Activated T-cell treated with anti-CD3 and anti-CD28 coated beads, Interleukin-2, amount 50 U/mL, for 72 hours (primary cell): ENCODE results near the gene CCDC74A. TPM values are rescaled to one million over a fixed set of nuclear protein-coding genes. Genes with fewer than 3 reads are reported as not detected.
"Not testable (repeated sequence)": the region's sequence is repeated elsewhere in the genome, so short reads cannot be mapped to it uniquely, and the experiment has no call there.

ENCODE experiments used
- ATAC-seq, 2 donors: fragments of 150-1000 bp; cut with Tn5 transposase; replicated peaks in 1 of 2; 2 replicates each; pipeline ENCODE4 v1.10.0; 2021; ENCODE audit warnings: moderate library complexity in 2 of 2, mild to moderate bottlenecking in 1 of 2
- DNase-seq, 2 donors: peaks; one replicate each; pipeline ENCODE4 v3.0.0; 2021 to 2022; ENCODE audit warnings: mixed read lengths in 1 of 2
- H3K27ac Mint-ChIP-seq: one replicate; pipeline ENCODE4 v1.8.0; 2022; ENCODE audit warnings: mild to moderate bottlenecking, moderate library complexity, mixed read lengths
- H3K27me3 Mint-ChIP-seq: one replicate; pipeline ENCODE4 v1.8.0; 2022; ENCODE audit warnings: low read depth, mixed read lengths
- H3K36me3 Mint-ChIP-seq, 2 donors: one replicate each; pipeline ENCODE4 v1.8.0; 2022; ENCODE audit warnings: mixed read lengths in 2 of 2, mild to moderate bottlenecking in 1 of 2; ENCODE audit not compliant: insufficient read depth in 2 of 2
- H3K4me1 Mint-ChIP-seq: one replicate; pipeline ENCODE4 v1.8.0; 2022; ENCODE audit warnings: low read depth, mixed read lengths
- H3K4me3 Mint-ChIP-seq, 2 donors: one replicate each; pipeline ENCODE4 v1.8.0; 2022; ENCODE audit warnings: mild to moderate bottlenecking in 2 of 2, mixed read lengths in 2 of 2, moderate library complexity in 2 of 2
- H3K9me3 Mint-ChIP-seq, 2 donors: one replicate each; pipeline ENCODE4 v1.8.0; 2022; ENCODE audit warnings: mixed read lengths in 2 of 2
- total RNA-seq, 2 donors: library from RNA; stranded (reverse); gene quantifications; one replicate each; pipeline ENCODE4 v1.2.3, GENCODE V29; 2022

CCDC74A gene
- total RNA-seq, 2 donors from 2014 or later = 2.1 to 4.3 TPM

DNA sequence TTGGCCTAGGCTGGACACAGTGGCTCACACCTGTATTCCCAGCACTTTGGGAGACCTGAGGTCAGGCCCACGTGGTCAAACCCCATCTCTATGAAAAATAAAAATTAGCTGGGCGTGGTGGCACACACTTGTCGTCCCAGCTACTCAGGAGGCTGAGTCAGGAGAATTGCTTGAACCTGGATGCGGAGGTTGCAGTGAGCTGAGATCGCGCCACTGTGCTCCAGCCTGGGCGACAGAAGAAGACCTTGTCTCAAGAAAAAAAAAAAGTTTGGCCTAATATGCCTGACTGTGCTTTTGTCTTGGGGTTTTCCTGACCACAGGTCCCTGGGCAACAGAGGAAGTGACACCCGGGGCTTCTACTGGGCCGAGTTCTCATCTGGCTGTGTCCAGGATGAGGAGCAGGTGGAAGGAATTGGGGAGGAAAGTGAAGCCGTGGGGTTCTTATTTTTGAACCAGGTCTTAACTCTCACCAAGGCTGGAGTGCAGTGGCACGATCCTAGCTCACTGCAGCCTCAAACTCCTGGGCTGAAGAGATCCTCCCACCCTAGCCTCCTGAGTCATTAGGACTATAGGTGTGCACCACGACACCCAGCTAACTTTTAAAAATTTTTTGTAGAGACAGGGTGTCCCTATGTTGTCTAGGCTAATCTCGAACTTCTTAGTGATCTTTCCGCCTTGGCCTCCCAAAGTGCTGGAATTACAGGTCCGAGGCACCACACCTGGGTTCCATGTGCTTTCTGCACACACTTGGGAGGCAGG lies 13.1 kb upstream of the CCDC74A start:
- H3K4me1 Mint-ChIP-seq, H3K27ac Mint-ChIP-seq, H3K36me3 Mint-ChIP-seq, H3K4me3 Mint-ChIP-seq, H3K9me3 Mint-ChIP-seq, H3K27me3 Mint-ChIP-seq, DNase-seq: not testable (repeated sequence)
- ATAC-seq = peak in 1 of 2 donors; percentile 20

- not testable (repeated sequence) for ATAC-seq
Observed at GRCh38 chr2:131515235-131515634, 12.5 kb upstream of the CCDC74A start.

DNA sequence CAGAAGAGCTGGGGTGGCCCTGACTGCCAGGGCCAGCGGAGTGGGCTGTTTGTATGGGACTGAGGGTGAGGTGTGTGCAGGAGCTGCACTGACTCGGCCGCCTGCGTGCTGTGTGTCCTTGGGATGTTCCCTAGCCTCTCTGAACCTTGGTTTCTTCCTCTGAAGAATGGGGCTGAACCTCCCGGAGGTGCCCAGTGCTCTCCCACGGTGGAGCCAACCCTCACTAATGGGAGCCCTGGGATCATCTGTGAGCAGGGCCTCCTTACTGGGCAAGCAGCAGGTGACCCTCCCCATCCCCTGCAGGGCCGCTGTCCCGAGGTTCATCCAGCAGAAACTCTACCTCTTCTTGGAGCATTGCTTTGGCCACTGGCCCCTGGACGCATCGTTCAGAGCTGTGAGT lies 11.7 kb upstream of the CCDC74A start:
- no peak overlapping the region for H3K4me3 Mint-ChIP-seq
- H3K36me3 Mint-ChIP-seq = peaks cover 0 to 8% of the 10 kb centered on the region in 2 donors
- ATAC-seq = no peak
- no peak for DNase-seq
- no peaks in the 10 kb centered on the region for H3K4me1 Mint-ChIP-seq
- no peak overlapping the region for H3K27ac Mint-ChIP-seq
- no peaks in the 10 kb centered on the region for H3K9me3 Mint-ChIP-seq
- H3K27me3 Mint-ChIP-seq = no peaks in the 10 kb centered on the region

More at GRCh38 chr2:131515235-131515634, 12.5 kb upstream of the CCDC74A start:
- H3K9me3 Mint-ChIP-seq, DNase-seq, H3K27ac Mint-ChIP-seq, H3K27me3 Mint-ChIP-seq, H3K36me3 Mint-ChIP-seq, H3K4me1 Mint-ChIP-seq, H3K4me3 Mint-ChIP-seq: not testable (repeated sequence)

GRCh38 chr2:131516621-131517020 lies 11.1 kb upstream of the CCDC74A start:
- not testable (repeated sequence) for DNase-seq, H3K36me3 Mint-ChIP-seq, H3K27ac Mint-ChIP-seq, H3K27me3 Mint-ChIP-seq, H3K4me1 Mint-ChIP-seq, H3K4me3 Mint-ChIP-seq, ATAC-seq, H3K9me3 Mint-ChIP-seq

DNA sequence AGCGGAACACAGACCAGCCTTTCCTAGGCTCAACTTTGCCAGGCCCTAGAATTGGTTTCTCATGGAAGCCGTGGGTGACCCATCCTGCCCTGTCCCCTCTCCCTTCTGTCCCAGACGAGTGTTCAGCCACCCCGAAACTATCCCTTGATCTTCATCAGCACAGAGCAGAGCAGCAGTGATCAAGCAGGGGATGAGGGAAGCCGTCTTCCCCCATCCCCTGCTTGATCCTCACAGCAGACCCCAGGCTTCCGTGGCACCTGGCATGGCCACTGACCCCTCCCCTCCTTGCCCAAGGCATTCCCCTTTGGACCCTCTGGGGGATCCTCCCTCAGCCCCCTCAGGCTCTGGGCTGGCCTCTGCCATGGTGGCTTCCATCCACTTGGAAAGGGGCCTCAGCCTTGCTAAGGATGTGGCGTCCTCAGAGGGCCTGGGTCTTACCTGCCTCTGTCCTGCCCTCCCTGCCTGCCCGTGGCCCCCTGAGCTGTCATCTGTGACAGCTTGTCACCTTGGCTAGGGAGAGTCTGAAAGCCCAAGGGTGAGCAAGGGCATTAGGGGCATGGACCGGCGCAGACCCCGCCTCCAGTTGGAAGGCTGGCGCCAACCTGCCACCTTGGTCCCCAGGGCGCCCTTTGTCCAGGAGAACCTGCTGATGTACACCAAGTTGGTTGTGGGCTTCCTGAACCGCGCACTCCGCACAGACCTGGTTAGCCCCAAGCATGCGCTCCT lies 10.4 kb upstream of the CCDC74A start:
- peaks cover 0 to 6% of the 10 kb centered on the region in 2 donors for H3K36me3 Mint-ChIP-seq
- H3K4me3 Mint-ChIP-seq = no peak overlapping the region
- ATAC-seq = no peak
- no peaks in the 10 kb centered on the region for H3K27me3 Mint-ChIP-seq
- no peak overlapping the region for H3K27ac Mint-ChIP-seq
- H3K9me3 Mint-ChIP-seq = no peaks in the 10 kb centered on the region
- H3K4me1 Mint-ChIP-seq = no peaks in the 10 kb centered on the region
- DNase-seq = no peak

DNA sequence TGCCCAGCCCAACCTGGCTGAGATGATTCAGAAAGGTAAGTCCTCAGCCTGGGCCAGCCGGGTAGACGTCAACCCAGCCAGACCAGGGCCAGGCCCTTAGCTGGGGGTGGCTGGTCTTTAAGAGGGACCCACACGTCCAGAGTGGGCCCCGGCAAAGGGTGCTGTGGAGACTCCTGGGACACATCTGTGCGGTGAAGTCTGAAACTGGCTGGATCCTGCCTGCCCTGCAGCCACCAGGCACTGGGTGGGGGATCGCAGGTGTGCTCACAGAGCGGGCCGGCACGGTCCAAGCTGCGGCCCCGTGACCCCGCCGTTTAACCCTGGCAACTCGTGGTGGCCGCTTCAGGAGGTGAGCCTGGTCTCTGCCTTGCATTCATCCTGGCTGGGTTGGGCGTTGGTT lies 9.8 kb upstream of the CCDC74A start:
- H3K4me3 Mint-ChIP-seq, H3K9me3 Mint-ChIP-seq, ATAC-seq, H3K27ac Mint-ChIP-seq, H3K27me3 Mint-ChIP-seq, H3K4me1 Mint-ChIP-seq, DNase-seq, H3K36me3 Mint-ChIP-seq: not testable (repeated sequence)

DNA sequence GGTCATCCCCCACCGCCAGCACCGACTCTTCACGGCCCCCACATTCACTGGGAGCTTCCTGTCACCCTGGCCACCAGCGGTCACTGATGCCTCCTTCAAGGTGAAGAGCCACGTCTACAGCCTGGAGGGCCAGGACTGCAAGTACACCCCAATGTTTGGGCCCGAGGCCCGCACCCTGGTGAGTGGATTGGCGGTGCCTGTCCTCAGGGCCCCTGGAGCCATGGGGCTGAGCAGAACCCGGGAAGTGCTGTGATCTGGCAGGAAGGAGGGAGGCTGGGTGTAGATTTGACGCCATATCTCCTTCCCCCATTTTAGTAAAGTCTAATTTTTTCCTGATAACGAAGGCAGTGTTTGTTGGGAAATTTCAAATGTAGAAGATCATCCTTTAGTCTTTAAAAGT lies 9.2 kb upstream of the CCDC74A start:
- H3K9me3 Mint-ChIP-seq, H3K4me3 Mint-ChIP-seq, H3K27me3 Mint-ChIP-seq, ATAC-seq, H3K36me3 Mint-ChIP-seq, H3K4me1 Mint-ChIP-seq, H3K27ac Mint-ChIP-seq, DNase-seq: not testable (repeated sequence)

DNA sequence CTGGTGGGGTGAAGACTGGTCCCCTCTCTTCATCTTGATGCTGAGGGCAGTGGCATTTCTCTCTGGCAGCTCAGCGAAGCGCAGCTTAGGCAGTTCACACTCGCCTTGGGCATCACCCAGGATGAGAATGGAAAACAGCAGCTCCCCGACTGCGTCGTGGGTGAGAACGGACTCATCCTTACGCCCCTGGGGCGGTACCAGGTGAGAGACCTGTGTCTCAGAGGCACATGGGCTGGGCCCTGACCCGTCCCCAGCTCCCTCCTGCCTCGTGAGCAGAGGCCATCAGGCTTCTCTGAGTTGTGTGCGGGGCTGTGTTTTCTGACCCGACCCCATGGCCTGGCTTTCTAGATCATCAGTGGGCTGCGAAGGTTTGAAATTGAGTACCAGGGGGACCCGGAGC lies 8.2 kb upstream of the CCDC74A start:
- Mint-ChIP-seq H3K27me3 (no peaks in the 10 kb centered on the region), H3K9me3 (no peaks in the 10 kb centered on the region), H3K27ac (no peak overlapping the region), H3K4me3 (no peak overlapping the region), H3K36me3 (peaks cover 0 to 4% of the 10 kb centered on the region in 2 donors), H3K4me1 (no peaks in the 10 kb centered on the region)
- ATAC-seq (no peak), DNase-seq (no peak)

DNA sequence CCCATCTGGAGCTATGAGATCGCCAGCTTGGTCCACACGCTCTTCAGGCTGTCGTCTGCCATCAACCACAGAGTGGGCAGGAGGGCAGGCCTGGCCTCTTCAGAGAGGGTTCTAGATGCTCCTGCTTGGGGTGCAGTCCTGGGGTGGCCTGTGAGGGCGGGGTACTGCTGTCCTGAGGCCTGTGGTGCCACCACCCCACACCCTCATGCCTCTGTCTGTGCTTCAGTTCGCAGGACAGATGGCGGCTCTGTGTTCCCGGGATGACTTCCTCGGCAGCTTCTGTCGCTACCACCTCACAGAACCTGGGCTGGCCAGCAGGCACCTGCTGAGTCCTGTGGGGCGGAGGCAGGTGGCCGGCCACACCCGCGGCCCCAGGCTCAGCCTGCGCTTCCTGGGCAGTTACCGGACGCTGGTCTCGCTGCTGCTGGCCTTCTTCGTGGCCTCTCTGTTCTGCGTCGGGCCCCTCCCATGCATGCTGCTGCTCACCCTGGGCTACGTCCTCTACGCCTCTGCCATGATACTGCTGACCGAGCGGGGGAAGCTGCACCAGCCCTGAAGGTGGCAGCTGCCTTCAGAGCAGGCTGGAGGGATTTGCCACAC lies 7.7 kb upstream of the CCDC74A start:
- H3K9me3 Mint-ChIP-seq, H3K27ac Mint-ChIP-seq, H3K4me1 Mint-ChIP-seq, ATAC-seq, H3K4me3 Mint-ChIP-seq, H3K36me3 Mint-ChIP-seq, DNase-seq, H3K27me3 Mint-ChIP-seq: not testable (repeated sequence)

GRCh38 chr2:131520526-131520925 lies 7.2 kb upstream of the CCDC74A start:
- DNase-seq (no peak), ATAC-seq (no peak)
- no peaks in the 10 kb centered on the region for H3K9me3 Mint-ChIP-seq
- H3K27me3 Mint-ChIP-seq = no peaks in the 10 kb centered on the region
- peaks cover 0 to 4% of the 10 kb centered on the region in 2 donors for H3K36me3 Mint-ChIP-seq
- no peaks in the 10 kb centered on the region for H3K4me1 Mint-ChIP-seq
- no peak overlapping the region for H3K4me3 Mint-ChIP-seq
- H3K27ac Mint-ChIP-seq = no peak overlapping the region

DNA sequence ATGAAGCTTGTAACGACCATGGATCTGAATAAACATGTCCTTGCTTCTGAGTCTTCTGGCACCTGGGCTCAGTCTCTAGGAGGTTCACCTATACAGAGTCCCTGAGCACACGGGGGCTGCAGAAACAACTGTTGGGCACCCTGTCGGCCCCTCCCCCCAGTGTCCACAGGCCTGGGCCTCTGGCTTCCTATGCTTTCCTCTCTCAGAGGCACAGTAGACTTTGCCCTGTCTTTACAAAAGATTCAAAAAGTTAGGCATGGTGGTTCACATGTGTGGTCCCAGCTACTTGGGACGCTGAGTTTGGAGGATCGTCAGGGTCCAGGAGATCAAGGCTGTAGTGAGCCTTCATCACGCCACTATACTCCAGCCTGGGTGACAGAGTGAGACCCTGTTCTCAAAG lies 6.2 kb upstream of the CCDC74A start:
- not testable (repeated sequence) for H3K9me3 Mint-ChIP-seq, DNase-seq, H3K36me3 Mint-ChIP-seq, H3K4me3 Mint-ChIP-seq, H3K4me1 Mint-ChIP-seq, ATAC-seq, H3K27me3 Mint-ChIP-seq, H3K27ac Mint-ChIP-seq

DNA sequence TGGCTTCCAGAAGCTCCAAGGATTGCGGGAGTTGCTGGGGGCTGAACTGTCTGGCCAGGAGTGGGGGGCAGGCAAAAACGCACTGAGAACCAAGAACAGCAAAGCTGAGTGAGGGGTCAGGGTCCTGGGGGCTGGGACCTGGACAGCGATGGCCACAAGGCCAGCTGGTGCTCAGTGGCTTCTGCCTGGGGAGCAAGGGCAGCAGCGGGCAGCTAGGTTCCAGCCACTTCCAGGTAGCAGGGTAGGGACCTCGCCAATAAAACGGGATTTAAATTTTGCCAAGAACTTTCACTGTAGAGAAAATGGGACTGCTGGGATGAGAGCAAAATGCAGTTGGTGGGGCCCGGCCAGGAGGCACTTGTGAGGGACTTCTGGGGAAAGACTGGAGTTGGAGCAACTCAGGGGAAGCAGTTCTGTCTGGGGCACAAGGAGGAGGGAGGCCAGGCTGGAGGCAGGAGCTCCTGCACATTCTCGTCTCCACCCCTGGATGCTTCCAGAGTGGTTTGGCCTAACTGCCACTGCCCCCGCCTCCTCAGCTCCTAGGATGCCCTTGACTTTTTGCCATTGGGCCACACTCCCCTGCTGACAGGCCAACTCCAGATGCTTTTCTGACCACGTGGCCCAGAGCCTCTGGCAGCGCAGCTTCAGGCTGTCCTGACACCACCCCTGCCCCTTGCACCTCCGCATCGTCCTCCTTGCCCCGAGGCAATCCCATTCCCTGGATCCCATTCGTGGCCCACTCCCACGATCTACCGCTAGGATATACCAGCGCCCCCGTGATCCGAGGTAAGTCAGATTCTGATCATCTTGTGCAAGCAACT lies 5.5 kb upstream of the CCDC74A start:
- no peaks in the 10 kb centered on the region for H3K9me3 Mint-ChIP-seq
- no peaks in the 10 kb centered on the region for H3K27me3 Mint-ChIP-seq
- no peak overlapping the region for H3K4me3 Mint-ChIP-seq
- H3K27ac Mint-ChIP-seq = no peak overlapping the region
- DNase-seq (no peak), ATAC-seq (no peak)
- peaks cover under 1% of the 10 kb centered on the region for H3K4me1 Mint-ChIP-seq
- H3K36me3 Mint-ChIP-seq = peaks cover 0 to 4% of the 10 kb centered on the region in 2 donors

GRCh38 chr2:131525256-131525655 lies 2.4 kb upstream of the CCDC74A start:
- not testable (repeated sequence) for ATAC-seq, DNase-seq, H3K27me3 Mint-ChIP-seq, H3K4me3 Mint-ChIP-seq, H3K36me3 Mint-ChIP-seq, H3K27ac Mint-ChIP-seq, H3K9me3 Mint-ChIP-seq
- H3K4me1 Mint-ChIP-seq = peaks cover 19% of the 10 kb centered on the region
